SH-SY5Y (cell line): ENCODE data around the gene SH3TC1.

ENCODE experiments used
- GATA2 ChIP-seq: IDR thresholded peaks from 2 replicates; pipeline ENCODE4 v1.6.1; 2011; ENCODE audit warnings: mild to moderate bottlenecking, low read depth, low read length
- GATA3 ChIP-seq: IDR thresholded peaks from 2 replicates; pipeline ENCODE4 v1.6.1; 2011; ENCODE audit warnings: low read depth, mild to moderate bottlenecking, low read length, moderate library complexity

DNA sequence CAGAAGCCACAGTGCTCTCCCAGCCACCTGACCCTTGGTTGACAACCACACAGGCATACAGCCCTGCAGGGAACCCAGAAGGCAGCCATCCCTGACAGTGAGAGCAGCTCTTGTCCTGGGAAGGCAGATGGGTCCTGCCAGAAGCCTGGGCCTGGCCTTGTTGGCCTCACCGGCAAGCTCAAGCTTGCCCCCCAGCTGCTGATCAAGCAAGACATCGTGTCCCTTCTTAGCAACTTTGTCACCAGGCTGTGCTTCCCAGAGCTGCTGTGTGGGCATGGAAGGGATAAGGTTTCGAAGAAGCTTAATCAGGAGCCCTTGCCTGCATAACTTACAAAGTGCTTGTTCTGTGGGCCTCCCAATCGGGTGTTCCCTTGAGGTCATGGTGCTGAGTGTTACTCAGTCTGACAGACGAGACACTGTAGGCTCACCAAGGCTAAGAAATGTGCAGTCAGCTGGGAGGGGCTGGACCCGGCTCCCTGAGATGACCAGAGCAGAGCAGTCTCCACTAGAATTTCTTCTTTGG is 33.7 kb upstream of the SH3TC1 start:
- TF ChIP-seq GATA2 (no peak), GATA3 (no peak)
